ENCODE measurements around the gene OR2AT4.
"Not testable (repeated sequence)": the region's sequence is repeated elsewhere in the genome, so short reads cannot be mapped to it uniquely, and the experiment has no call there.

OR2AT4 gene

GRCh38 chr11:75049501-75050266 lies 47.0 kb downstream of the OR2AT4 start:
- not testable (repeated sequence) for H3K27me3 ChIP-seq (ENCODE audit: control insufficient read depth, insufficient read depth, low read length, poor library complexity, severe bottlenecking); H3K9me3 ChIP-seq (ENCODE audit: control insufficient read depth, low read length); H3K4me1 ChIP-seq (ENCODE audit: control insufficient read depth, insufficient read depth, low read length); H3K27ac ChIP-seq (ENCODE audit: insufficient read depth, low read depth, low read length, poor library complexity, severe bottlenecking); H3K36me3 ChIP-seq (ENCODE audit: control insufficient read depth, insufficient read depth, low read length); H3K4me3 ChIP-seq (ENCODE audit: insufficient read depth, low read depth, low read length)
- 92 to 95% methylated on average over 3 to 7 of the region's 8 CpGs for WGBS, 2 experiments

- no peak overlapping the region for H3K4me3 ChIP-seq (ENCODE audit: insufficient read depth, low read depth, low read length)
- no peaks in the 10 kb centered on the region for H3K27me3 ChIP-seq (ENCODE audit: control insufficient read depth, insufficient read depth, low read length, poor library complexity, severe bottlenecking)
- H3K27ac ChIP-seq (ENCODE audit: insufficient read depth, low read depth, low read length, poor library complexity, severe bottlenecking) = no peak overlapping the region
- H3K9me3 ChIP-seq (ENCODE audit: control insufficient read depth, low read length) = no peaks in the 10 kb centered on the region
- WGBS, 2 experiments = 92 to 95% methylated on average over 4 of the region's 4 CpGs
- no peaks in the 10 kb centered on the region for H3K4me1 ChIP-seq (ENCODE audit: control insufficient read depth, insufficient read depth, low read length)
- H3K36me3 ChIP-seq (ENCODE audit: control insufficient read depth, insufficient read depth, low read length) = no peaks in the 10 kb centered on the region
Measured at GRCh38 chr11:75047191-75047590, 49.5 kb downstream of the OR2AT4 start.

- H3K9me3 ChIP-seq (ENCODE audit: control insufficient read depth, low read length); H3K4me3 ChIP-seq (ENCODE audit: insufficient read depth, low read depth, low read length); H3K4me1 ChIP-seq (ENCODE audit: control insufficient read depth, insufficient read depth, low read length); H3K36me3 ChIP-seq (ENCODE audit: control insufficient read depth, insufficient read depth, low read length); H3K27ac ChIP-seq (ENCODE audit: insufficient read depth, low read depth, low read length, poor library complexity, severe bottlenecking); H3K27me3 ChIP-seq (ENCODE audit: control insufficient read depth, insufficient read depth, low read length, poor library complexity, severe bottlenecking): not testable (repeated sequence)
- 74 to 76% methylated on average over 5 of the region's 5 CpGs for WGBS, 2 experiments
Measured at GRCh38 chr11:75046668-75047067, 50.0 kb downstream of the OR2AT4 start.

DNA sequence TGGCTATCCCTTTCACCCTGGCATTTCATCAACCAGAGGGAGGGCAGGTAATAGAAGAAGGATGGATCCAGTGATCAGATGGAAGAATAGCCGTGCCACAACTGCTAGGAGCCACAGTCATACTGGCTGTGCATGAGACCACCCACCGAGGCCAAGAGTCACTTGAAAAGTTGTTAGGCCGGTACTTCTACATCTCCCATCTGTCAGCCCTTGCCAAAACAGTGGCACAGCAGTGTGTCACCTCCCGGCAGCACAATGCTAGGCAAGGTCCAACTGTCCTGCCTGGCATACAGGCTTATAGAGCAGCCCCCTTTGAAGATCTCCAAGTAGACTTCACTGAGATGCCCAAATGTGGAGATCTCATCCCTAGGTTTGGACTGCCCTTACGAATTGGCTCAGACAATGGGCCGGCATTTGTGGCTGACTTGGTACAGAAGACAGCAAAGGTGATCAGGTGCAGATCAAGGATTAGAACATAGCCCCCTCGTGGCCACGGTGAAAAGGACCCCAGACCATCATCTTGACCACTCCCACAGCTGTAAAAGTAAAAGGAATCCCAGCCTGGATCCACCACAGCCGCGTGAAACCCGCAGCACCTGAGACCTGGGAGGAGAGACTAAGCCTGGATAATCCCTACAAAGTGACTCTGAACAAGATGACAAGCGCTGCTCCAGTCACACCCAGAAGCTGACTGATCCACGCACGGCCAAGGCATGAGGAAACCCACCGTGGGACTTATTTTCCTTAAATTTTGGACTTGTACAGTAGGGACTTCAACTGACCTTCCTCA lies 52.1 kb downstream of the OR2AT4 start:
- not testable (repeated sequence) for H3K27me3 ChIP-seq (ENCODE audit: control insufficient read depth, insufficient read depth, low read length, poor library complexity, severe bottlenecking); H3K27ac ChIP-seq (ENCODE audit: insufficient read depth, low read depth, low read length, poor library complexity, severe bottlenecking); H3K4me1 ChIP-seq (ENCODE audit: control insufficient read depth, insufficient read depth, low read length); H3K4me3 ChIP-seq (ENCODE audit: insufficient read depth, low read depth, low read length); H3K36me3 ChIP-seq (ENCODE audit: control insufficient read depth, insufficient read depth, low read length); H3K9me3 ChIP-seq (ENCODE audit: control insufficient read depth, low read length)
- WGBS, 2 experiments = 91 to 93% methylated on average over 15 of the region's 15 CpGs

DNA sequence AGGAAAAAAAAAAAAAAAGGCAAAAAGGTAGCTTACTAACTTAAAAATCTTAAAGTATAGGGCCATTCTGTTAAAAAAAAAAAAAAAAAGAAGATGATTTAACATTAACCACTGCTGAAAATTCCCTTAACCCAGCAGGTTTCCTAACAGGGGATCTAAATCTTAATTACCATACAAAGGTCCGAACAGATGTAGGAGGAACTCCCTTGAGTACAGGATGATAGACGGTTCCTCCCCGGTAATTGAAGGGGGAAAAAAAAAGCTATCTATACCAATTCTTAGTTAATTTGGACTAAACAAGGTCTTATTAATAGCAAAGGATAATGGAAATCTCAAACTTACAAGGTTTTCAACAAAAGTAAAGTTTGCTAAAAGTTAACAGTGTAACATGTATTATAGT lies 54.9 kb downstream of the OR2AT4 start:
- 78% methylated on average over 3 of the region's 3 CpGs; no CpG with 5 or more reads in 1 of the 2 experiments for WGBS, 2 experiments
- H3K9me3 ChIP-seq (ENCODE audit: control insufficient read depth, low read length); H3K27me3 ChIP-seq (ENCODE audit: control insufficient read depth, insufficient read depth, low read length, poor library complexity, severe bottlenecking); H3K36me3 ChIP-seq (ENCODE audit: control insufficient read depth, insufficient read depth, low read length); H3K4me1 ChIP-seq (ENCODE audit: control insufficient read depth, insufficient read depth, low read length); H3K4me3 ChIP-seq (ENCODE audit: insufficient read depth, low read depth, low read length); H3K27ac ChIP-seq (ENCODE audit: insufficient read depth, low read depth, low read length, poor library complexity, severe bottlenecking): not testable (repeated sequence)

DNA sequence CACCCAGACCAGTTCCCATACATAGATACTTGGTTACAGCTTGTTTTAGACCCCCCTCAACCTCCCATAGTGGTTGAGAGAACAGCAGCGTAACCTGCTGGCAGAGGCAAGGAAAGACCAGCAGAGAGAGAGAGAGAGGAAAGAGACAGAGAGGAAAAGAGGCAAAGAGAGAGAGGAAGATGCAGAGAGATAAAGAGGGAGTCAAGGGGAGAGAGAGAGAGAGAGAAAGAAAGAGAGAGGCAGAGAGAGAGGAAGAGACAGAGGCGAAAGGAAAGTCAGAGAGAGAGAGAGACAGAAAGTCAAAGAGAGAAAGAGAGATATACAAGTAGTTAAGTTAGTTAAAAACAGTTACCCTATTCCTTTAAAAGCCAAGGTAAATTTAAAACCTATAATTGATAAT lies 55.4 kb downstream of the OR2AT4 start:
- no peak overlapping the region for H3K4me3 ChIP-seq (ENCODE audit: insufficient read depth, low read depth, low read length)
- WGBS, 2 experiments = 74 to 80% methylated on average over 2 of the region's 2 CpGs

GRCh38 chr11:75040167-75040770 lies 56.4 kb downstream of the OR2AT4 start:
- WGBS, 2 experiments = 89 to 90% methylated on average over 11 of the region's 11 CpGs

More for the DNA sequence above, 55.4 kb downstream of the OR2AT4 start:
- Histone ChIP-seq H3K4me1 (ENCODE audit: control insufficient read depth, insufficient read depth, low read length) (no peaks in the 10 kb centered on the region), H3K27me3 (ENCODE audit: control insufficient read depth, insufficient read depth, low read length, poor library complexity, severe bottlenecking) (no peaks in the 10 kb centered on the region), H3K27ac (ENCODE audit: insufficient read depth, low read depth, low read length, poor library complexity, severe bottlenecking) (no peak overlapping the region), H3K36me3 (ENCODE audit: control insufficient read depth, insufficient read depth, low read length) (no peaks in the 10 kb centered on the region), H3K9me3 (ENCODE audit: control insufficient read depth, low read length) (no peaks in the 10 kb centered on the region)

GRCh38 chr11:75035911-75036565 lies 60.6 kb downstream of the OR2AT4 start:
- no peaks in the 10 kb centered on the region for H3K9me3 ChIP-seq (ENCODE audit: control insufficient read depth, low read length)
- no peak overlapping the region for H3K27ac ChIP-seq (ENCODE audit: insufficient read depth, low read depth, low read length, poor library complexity, severe bottlenecking)
- WGBS, 2 experiments = 87 to 94% methylated on average over 3 of the region's 3 CpGs
- H3K4me1 ChIP-seq (ENCODE audit: control insufficient read depth, insufficient read depth, low read length) = no peaks in the 10 kb centered on the region
- no peak overlapping the region for H3K4me3 ChIP-seq (ENCODE audit: insufficient read depth, low read depth, low read length)
- H3K27me3 ChIP-seq (ENCODE audit: control insufficient read depth, insufficient read depth, low read length, poor library complexity, severe bottlenecking) = no peaks in the 10 kb centered on the region
- no peaks in the 10 kb centered on the region for H3K36me3 ChIP-seq (ENCODE audit: control insufficient read depth, insufficient read depth, low read length)

More at GRCh38 chr11:75040167-75040770, 56.4 kb downstream of the OR2AT4 start:
- Histone ChIP-seq H3K27me3 (ENCODE audit: control insufficient read depth, insufficient read depth, low read length, poor library complexity, severe bottlenecking) (no peaks in the 10 kb centered on the region), H3K27ac (ENCODE audit: insufficient read depth, low read depth, low read length, poor library complexity, severe bottlenecking) (no peak overlapping the region), H3K4me1 (ENCODE audit: control insufficient read depth, insufficient read depth, low read length) (no peaks in the 10 kb centered on the region), H3K4me3 (ENCODE audit: insufficient read depth, low read depth, low read length) (no peak overlapping the region), H3K36me3 (ENCODE audit: control insufficient read depth, insufficient read depth, low read length) (no peaks in the 10 kb centered on the region), H3K9me3 (ENCODE audit: control insufficient read depth, low read length) (no peaks in the 10 kb centered on the region)

- H3K27me3 ChIP-seq (ENCODE audit: control insufficient read depth, insufficient read depth, low read length, poor library complexity, severe bottlenecking) = no peaks in the 10 kb centered on the region
- no peaks in the 10 kb centered on the region for H3K9me3 ChIP-seq (ENCODE audit: control insufficient read depth, low read length)
- no peaks in the 10 kb centered on the region for H3K36me3 ChIP-seq (ENCODE audit: control insufficient read depth, insufficient read depth, low read length)
- no peaks in the 10 kb centered on the region for H3K4me1 ChIP-seq (ENCODE audit: control insufficient read depth, insufficient read depth, low read length)
- no peak overlapping the region for H3K4me3 ChIP-seq (ENCODE audit: insufficient read depth, low read depth, low read length)
- no peak overlapping the region for H3K27ac ChIP-seq (ENCODE audit: insufficient read depth, low read depth, low read length, poor library complexity, severe bottlenecking)
- WGBS, 2 experiments = 94 to 97% methylated on average over 4 to 5 of the region's 5 CpGs
Measured at GRCh38 chr11:75035256-75035655, 61.4 kb downstream of the OR2AT4 start.

DNA sequence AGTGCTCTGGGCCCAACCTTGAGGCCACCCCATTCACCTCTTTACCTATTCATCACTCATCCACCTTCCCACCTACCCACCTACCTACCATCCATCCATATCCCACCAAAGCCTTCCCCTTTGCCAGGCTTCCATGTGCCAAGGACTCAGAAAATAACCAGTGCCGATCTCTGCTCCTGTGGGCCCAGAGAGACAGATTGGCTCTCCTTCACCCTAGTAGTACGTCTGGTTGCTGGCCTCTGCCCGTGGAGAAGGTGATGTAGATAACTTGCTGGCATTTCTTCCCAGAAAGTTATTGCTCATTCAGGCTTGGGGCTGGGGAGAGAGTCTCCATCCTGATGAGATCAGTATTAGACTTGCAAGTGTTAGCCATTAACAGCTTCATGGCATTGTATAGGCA lies 62.8 kb downstream of the OR2AT4 start:
- no peak overlapping the region for H3K27ac ChIP-seq (ENCODE audit: insufficient read depth, low read depth, low read length, poor library complexity, severe bottlenecking)
- H3K36me3 ChIP-seq (ENCODE audit: control insufficient read depth, insufficient read depth, low read length) = no peaks in the 10 kb centered on the region
- no peaks in the 10 kb centered on the region for H3K4me1 ChIP-seq (ENCODE audit: control insufficient read depth, insufficient read depth, low read length)
- H3K4me3 ChIP-seq (ENCODE audit: insufficient read depth, low read depth, low read length) = no peak overlapping the region
- WGBS, 2 experiments = 94 to 95% methylated on average over 3 of the region's 3 CpGs
- H3K27me3 ChIP-seq (ENCODE audit: control insufficient read depth, insufficient read depth, low read length, poor library complexity, severe bottlenecking) = no peaks in the 10 kb centered on the region
- H3K9me3 ChIP-seq (ENCODE audit: control insufficient read depth, low read length) = no peaks in the 10 kb centered on the region

Data from ectodermal cell (in vitro differentiated cells).